Endothelial cell of umbilical vein (primary cell): Measurements from ENCODE around the gene FAM171A2.

ENCODE experiments used
- CTCF ChIP-seq, 2 donors: IDR thresholded peaks; 1 replicate in 1 of 2; 2 replicates in 1 of 2; pipeline ENCODE4 v1.5.1; 2011; ENCODE audit warnings: low read length in 2 of 2, mild to moderate bottlenecking in 2 of 2, moderate library complexity in 2 of 2, control low read depth in 1 of 2, inconsistent platforms in 1 of 2, low read depth in 1 of 2; ENCODE audit not compliant: insufficient read depth in 1 of 2; ENCODE audit errors: extremely low read depth in 1 of 2
- POLR2AphosphoS5 ChIP-seq: IDR thresholded peaks from 2 replicates; pipeline ENCODE4 v1.6.1; 2012; ENCODE audit warnings: low read depth, mild to moderate bottlenecking, control low read depth, low read length, moderate library complexity; ENCODE audit not compliant: insufficient read depth

DNA sequence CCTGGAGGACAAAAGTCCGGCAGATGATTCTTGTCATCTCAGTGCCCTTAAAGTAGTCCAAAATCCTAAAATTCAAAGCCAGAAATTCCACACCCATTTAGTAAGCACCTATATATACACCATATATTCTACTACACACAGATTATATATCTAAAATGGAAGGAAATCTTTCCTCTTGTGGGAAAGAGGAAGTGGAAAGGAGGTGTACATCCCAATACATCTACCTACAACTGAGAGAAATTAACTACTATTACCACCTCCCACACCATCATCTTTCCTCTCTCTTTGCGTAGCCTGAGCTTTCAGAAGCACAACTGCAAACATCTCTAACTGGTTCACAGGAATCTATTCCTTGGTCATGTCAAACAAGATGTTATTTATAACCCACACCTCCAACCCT is 31.2 kb upstream of the FAM171A2 start:
- no peak for TF ChIP-seq CTCF (IDR thresholded peaks at IDR 0.05; ENCODE audit: extremely low read depth in 1 of 2, insufficient read depth in 1 of 2, low read depth in 1 of 2, low read length in 2 of 2)
- TF ChIP-seq POLR2AphosphoS5 = no peak
